Activated CD8-positive, alpha-beta memory T cell treated with anti-CD3 and anti-CD28 coated beads, Interleukin-2, amount 50 U/mL, for 4 hours (primary cell): Measurements from ENCODE around the gene SIGLEC1.

ENCODE experiments used
- DNase-seq: peaks from one replicate; pipeline ENCODE4 v3.0.0-alpha.2; 2020

Gene SIGLEC1

DNA sequence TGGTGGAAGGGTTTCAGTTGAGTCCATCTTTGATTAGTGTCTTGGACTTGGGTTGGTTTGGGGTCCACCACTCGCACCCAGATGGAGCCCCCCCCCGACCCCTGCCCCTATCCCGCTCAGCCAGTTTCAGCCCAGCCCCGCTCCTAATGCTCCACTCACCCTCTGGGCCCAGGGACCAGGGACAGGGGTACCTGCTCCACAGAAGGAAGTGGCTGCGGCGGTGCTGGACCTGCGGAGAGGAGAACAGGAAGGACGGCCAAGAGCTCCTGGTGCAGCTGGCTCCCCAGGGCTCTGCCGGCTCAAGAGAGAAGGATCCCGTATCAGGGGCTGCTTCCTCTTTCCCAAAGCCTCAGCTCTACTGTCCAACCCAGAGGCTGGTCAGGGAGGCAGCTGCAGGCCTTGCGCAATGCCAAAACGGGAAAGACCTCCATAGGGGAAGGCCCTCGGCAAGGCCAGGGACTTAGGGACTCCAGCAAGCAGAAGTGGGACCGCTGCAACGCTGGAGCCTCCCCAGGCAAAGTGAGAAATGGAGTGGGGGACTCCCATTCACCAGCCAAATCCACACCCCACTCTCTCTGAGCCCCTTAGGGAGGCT, at the start of gene SIGLEC1:
Gene SIGLEC1, minus strand, starts transcription at position 322 of the 595 bp plus-strand sequence. CDS start 5,472 bp downstream, outside the sequence.
- DNase-seq, result no peak

- no peak for DNase-seq
Observed at GRCh38 chr20:3760655-3761348, 48.4 kb upstream of the SIGLEC1 start.

DNA sequence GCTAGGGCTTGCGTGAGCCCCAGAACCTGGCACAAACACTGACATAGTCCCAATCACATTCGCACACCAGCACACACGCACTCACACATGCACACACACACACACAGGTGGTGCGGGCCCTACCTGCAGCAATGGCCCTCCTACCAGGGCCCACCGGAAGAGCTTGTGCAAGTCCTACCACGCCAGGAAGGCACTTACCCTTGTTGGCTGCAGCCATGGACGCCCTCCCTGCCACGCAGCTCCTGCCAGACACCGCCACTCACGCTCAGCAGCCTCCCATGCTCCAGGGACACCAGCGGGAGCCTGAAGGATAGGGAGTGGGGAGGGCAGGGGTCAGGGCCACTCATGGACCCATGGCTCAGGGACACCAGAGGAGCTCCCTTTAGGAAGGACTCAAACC, 47.5 kb upstream of the SIGLEC1 start:
- no peak for DNase-seq

DNA sequence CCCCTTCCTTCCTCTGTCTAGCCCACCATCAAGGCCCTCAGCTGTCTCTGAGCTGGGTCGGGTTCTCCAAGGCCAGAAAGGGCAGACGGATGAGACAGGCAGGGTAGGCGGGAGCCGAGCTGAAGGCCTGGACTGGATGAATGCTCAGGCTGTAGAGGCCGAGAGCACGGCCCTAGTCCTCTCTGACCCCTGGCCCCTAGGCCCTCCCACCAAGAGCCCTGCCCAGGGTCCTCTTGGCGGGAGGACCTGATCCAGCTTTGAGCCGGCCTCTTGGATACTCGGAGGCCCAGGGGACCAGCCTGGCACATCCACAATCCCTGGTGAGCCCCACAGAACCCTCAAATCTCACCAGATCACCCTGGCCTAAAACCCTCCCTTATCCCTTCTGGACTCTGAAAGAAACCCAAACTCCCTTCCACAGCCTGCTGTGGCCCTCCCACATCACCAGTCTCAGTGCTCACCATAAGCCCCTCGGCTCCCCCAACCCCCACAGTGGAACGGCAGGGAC, 47.0 kb upstream of the SIGLEC1 start:
- no peak for DNase-seq

GRCh38 chr20:3758566-3758965, 46.2 kb upstream of the SIGLEC1 start:
- no peak for DNase-seq

- no peak for DNase-seq
Observed at GRCh38 chr20:3757268-3757667, 44.9 kb upstream of the SIGLEC1 start.

DNA sequence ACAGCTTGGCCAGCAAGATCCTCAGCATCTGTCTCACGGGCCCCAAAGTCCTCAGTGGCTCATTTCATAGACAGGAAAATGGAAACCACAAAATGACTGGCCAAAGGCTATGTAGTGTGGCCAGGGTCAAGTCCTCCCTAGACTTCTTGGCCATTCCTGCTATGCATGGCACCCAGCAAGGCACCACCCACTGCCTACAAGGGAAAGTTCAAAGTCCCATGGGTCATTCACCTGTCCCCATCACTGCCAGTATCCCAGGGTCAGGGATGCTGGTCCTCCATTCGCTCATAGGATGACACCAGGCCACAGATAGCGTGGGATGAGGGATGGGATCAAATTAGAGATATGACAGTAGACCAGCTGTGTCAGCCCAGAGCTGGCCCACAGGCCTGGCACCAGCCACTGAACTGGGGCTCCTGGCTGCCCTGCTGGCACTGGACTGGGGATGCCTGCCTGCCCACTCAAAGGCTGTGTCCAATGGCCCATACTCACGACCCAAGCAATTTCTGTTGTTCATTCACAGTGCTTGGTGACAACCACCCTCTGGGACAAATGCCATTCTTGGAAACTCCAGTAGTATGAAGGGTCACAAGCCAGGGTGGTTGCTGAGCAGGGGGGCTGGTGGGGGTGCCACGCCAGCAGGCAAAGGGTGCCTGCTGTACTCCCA, 43.5 kb upstream of the SIGLEC1 start:
- DNase-seq, result no peak

GRCh38 chr20:3755269-3755668, 42.9 kb upstream of the SIGLEC1 start:
- DNase-seq, result no peak

DNA sequence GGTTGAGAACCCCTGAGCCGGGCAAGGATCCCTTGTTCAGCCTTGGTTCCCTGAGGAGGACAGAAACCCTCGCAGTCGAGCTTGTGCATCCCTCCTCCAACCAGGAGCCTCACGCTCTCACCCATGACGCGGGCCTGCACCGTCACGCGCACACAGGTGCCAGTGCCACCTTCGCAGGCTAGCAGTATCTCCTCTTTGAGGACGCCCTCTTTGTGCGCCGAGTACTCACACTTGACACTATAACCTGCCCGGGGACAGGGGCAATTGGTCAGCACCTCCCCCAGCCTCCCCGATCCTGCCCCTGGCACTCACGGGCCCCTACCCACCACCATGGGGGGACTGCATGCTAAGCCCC, 41.9 kb upstream of the SIGLEC1 start:
- no peak for DNase-seq

DNA sequence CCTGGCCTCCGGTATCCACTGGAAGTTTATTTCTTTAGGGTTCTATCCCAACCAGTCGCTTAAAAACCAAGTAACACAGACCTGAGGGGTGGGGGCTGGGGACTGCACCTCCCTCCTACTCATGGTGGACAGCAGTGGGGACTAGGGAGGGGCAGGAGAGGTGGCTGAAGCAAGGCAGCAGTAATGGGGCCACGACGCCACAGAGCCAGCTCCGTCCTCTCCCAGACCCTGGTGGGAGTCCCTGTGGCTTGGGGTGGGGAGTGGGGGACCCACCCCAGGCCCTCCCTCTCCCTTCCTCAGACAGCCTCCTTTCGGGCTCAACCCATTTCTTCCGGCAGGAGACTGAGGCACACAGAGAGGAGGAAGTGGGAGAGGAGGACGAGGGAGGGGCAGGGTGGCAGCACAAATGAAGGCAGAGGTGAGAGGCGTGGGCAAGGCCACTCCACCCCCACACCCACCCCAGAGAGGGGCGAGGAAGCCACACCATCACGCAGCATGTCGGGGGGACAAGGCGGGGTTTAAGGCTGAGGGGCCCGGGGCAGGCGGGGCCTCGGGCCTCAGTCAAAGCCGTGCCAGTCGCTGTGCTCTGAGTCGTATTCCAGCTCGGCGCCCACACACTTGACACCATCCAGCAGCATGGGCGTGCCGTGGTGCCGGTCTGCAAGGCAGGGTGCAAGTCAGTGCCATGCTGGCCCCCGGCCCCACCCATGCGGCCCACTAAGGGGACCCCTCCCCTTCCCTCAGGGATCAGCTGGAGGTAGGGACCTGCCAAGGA, 41.3 kb upstream of the SIGLEC1 start:
- DNase-seq, result no peak

DNA sequence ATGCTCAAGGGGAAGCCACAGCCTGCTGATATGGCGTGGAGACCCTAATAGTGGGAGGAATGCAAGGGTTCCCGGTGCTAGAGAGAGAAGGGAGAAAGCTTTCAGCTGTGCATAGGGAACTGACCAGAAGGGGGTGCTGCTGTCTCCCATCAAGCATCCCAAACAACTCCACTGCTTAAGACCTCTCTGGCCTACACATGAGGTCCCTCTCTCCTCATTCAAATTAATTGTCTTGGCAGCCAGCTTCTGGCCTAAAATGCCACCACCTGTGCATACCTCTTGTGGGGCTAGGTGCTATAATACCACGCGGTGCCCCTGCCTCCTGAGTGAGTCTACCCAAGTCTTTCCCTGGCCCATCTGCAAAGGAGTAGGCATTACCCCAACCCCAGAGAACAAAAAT, 40.7 kb upstream of the SIGLEC1 start:
- DNase-seq, result peak; percentile 57

- no peak for DNase-seq
Observed at GRCh38 chr20:3752386-3752759, 40.0 kb upstream of the SIGLEC1 start.

DNA sequence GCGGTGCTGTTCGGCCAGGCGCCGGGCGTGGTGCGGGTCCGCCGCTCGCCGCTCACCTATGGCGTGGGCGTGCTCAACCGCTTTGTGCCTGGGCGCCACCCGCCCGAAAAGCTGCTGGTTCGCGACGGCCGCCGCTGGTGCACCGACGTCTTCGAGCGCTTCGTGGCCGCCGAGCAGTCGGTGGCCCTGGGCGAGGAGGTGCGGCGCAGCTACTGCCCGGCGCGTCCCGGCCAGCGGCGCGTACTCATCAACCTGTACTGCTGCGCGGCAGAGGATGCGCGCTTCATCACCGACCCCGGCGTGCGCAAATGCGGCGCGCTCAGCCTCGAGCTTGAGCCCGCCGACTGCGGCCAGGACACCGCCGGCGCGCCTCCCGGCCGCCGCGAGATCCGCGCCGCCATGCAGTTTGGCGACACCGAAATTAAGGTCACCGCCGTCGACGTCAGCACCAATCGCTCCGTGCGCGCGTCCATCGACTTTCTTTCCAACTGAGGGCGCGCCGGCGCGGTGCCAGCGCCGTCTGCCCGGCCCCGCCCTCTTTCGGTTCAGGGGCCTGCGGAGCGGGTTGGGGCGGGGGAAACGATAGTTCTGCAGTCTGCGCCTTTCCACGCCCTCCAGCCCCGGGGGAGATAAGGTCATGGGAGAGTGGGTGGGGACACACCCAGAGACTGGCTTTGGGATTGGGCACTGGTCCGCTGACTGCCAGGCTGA, 39.4 kb upstream of the SIGLEC1 start:
- DNase-seq, result peak; percentile 37

GRCh38 chr20:3751305-3751674, 38.9 kb upstream of the SIGLEC1 start:
- no peak for DNase-seq

- no peak for DNase-seq
Observed at GRCh38 chr20:3749689-3750531, 37.5 kb upstream of the SIGLEC1 start.

DNA sequence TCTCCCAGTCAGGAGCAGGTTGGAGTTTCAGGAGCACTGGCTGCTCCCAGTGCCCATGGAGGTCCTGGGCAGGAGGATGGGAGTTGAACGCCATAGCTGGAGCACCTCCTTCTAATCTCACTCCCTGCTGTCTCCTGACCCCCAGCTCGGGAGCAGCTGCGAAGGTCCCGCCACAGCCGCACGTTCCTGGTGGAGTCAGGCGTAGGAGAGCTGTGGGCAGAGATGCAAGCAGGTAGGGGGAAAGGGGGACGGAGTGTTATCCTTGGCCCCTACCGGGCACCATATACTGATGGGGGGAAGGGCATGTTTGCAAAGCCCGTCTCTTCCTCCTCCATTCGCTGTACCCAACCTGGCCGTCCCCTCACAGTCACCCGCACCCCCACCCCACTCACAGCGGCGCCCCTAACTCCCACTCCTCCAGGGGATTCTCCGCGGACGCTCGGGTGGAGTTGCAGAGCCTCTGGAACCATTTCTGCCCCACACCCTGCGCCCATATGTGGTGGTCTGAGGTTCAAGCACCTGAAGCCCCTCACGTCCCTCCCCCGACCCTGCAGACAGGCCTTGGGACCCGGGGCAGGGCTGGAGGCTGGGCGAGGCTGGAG, 36.8 kb upstream of the SIGLEC1 start:
- DNase-seq, result no peak

GRCh38 chr20:3748073-3748472, 35.7 kb upstream of the SIGLEC1 start:
- DNase-seq, result no peak

DNA sequence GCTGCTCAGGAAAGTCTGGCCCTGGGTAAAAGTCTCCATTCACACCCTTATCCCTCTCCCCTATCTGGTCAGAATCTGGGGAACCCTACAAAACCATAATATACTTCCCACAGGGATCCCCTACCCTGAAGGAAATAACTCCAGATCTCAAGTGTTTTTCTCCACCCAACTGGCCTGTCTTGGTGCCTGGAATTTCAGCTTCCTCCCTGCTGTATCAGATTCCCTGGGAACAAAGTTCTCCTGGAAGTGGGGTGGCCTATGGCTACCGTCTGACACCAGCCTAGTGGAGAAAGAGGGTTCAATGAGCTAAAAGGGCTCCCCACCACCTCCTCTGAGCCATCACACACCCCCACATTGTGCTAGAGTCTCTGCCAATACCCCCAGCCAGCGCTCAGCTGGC, 35.1 kb upstream of the SIGLEC1 start:
- DNase-seq, result no peak

GRCh38 chr20:3745686-3746173, 33.3 kb upstream of the SIGLEC1 start:
- DNase-seq, result no peak

DNA sequence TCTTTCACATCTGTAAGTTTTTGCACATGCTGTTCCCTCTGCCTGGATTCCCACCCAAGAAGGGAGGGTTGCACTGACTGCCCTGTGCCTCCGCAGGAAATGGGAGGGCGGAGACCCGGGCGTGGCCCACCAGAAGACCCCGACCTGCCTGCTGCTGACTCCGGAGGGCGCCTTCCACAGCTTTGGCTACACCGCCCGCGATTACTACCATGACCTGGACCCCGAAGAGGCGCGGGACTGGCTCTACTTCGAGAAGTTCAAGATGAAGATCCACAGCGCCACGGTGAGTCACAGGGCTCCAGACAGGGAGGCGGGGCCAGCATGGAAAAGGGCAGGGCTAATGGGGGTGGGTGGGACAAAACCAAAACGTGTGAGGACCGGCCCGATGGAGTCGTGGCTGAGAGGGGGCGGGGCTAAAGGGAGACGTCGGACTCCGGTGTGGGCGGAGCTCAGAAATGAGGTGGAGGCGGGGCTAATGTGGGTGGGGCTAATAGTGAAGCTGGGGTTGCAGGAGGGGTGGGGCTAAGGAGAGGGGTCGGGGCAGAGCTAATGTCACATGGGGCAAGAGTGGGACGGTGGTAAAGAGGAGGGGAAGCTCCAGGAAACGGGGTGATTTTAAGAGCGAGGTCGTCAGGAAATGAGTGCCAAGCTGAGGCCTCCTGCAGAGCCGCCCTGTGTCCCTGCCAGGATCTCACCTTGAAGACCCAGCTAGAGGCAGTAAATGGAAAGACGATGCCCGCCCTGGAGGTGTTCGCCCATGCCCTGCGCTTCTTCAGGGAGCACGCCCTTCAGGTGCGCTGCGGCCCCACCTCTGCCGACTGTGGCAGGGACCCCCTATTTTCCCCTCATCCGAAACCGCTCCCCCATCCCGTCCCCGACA, 32.6 kb upstream of the SIGLEC1 start:
- peak; percentile 70 for DNase-seq
